Erythroblast (primary cell): ENCODE measurements around the gene PFN3.

Experiments
- GATA1 ChIP-seq: IDR thresholded peaks from 2 replicates; pipeline ENCODE4 v1.6.1; 2011; ENCODE audit warnings: low read depth, mild to moderate bottlenecking, control low read depth, low read length, moderate library complexity
- POLR2A ChIP-seq: IDR thresholded peaks from 2 replicates; pipeline ENCODE4 v1.6.1; 2011; ENCODE audit warnings: mild to moderate bottlenecking, low read length

GRCh38 chr5:177362292-177362609 lies 38.2 kb downstream of the PFN3 start:
- TF ChIP-seq POLR2A (no peak), GATA1 (no peak)
